NCI-H226 (cell line): Measurements from ENCODE around the gene GRN.

ENCODE experiments used
- DNase-seq: peaks from one replicate; pipeline ENCODE4 v3.0.0-alpha.2; 2015

The GRN gene

GRCh38 chr17:44348234-44348987, 3.3 kb downstream of the GRN start:
- DNase-seq = no peak

GRCh38 chr17:44348988-44349364, 3.9 kb downstream of the GRN start:
- no peak for DNase-seq

DNA sequence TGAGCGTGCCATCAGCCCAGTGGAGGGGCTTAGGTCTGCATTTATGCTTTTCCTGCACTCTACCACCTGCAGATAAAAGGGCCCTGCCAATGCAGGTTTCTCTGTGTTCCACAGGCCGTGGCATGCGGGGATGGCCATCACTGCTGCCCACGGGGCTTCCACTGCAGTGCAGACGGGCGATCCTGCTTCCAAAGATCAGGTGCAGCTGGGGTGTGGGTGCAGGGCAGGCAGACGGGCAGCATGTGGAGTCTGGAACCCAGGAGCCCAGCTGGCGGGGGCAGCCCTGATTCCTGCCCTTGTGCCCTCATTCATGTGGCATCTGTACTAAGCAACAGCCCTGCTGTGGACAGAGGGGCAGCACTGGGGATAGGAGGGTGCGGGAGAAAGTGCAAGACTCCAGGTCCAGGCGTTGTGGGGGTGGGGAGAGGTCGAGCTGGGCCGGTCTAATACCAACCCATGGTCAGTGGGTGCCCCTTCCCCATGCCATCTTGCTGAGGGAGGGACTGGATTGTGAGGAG, 4.5 kb downstream of the GRN start:
- DNase-seq = no peak

GRCh38 chr17:44350733-44351226, 5.7 kb downstream of the GRN start:
- no peak for DNase-seq

DNA sequence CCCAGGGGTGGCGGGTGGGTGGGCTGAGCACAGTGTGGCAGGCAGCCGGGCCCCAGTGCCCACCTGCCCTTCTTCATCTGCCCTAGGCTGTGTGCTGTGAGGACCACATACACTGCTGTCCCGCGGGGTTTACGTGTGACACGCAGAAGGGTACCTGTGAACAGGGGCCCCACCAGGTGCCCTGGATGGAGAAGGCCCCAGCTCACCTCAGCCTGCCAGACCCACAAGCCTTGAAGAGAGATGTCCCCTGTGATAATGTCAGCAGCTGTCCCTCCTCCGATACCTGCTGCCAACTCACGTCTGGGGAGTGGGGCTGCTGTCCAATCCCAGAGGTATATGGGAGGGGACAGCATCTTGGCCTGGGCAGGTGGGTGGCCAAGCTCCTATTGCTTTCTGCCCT, 6.4 kb downstream of the GRN start:
- DNase-seq = no peak

GRCh38 chr17:44351961-44352827, 7.1 kb downstream of the GRN start:
- no peak for DNase-seq

GRCh38 chr17:44352828-44353671, 7.9 kb downstream of the GRN start:
- no peak for DNase-seq

DNA sequence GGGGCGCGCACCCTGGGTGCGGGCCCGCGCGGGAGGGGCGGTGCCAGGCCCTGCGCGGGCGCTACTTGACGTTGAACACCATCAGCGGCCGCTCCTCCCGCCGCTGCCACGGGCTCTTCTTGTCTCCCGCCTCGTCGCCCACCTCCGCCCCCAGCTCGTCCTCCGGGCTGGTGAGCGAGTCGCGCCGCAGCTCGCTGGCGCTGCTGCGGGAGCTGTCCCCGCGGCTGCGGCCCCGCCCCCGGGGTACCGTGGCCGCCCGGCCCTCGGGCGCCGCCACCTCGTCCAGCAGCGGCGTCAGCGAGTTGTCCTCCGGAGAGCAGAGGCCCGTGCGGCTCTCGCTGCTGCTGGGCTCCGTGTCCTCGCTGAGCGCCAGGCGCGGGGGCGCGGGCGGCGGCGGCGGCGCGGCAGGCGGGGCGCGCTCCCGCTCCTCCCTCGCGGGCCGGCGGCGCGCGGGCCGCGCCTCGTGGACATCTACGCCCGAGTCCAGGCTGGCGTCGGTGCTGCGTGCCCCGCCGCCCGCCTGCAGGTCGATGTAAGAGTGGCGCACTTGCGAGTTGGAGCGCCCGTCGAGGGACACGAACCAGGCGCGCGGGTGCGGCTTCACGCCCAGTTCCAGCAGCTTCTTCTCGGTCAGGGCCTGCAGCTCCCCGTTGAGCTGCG, 8.7 kb downstream of the GRN start:
- no peak for DNase-seq

DNA sequence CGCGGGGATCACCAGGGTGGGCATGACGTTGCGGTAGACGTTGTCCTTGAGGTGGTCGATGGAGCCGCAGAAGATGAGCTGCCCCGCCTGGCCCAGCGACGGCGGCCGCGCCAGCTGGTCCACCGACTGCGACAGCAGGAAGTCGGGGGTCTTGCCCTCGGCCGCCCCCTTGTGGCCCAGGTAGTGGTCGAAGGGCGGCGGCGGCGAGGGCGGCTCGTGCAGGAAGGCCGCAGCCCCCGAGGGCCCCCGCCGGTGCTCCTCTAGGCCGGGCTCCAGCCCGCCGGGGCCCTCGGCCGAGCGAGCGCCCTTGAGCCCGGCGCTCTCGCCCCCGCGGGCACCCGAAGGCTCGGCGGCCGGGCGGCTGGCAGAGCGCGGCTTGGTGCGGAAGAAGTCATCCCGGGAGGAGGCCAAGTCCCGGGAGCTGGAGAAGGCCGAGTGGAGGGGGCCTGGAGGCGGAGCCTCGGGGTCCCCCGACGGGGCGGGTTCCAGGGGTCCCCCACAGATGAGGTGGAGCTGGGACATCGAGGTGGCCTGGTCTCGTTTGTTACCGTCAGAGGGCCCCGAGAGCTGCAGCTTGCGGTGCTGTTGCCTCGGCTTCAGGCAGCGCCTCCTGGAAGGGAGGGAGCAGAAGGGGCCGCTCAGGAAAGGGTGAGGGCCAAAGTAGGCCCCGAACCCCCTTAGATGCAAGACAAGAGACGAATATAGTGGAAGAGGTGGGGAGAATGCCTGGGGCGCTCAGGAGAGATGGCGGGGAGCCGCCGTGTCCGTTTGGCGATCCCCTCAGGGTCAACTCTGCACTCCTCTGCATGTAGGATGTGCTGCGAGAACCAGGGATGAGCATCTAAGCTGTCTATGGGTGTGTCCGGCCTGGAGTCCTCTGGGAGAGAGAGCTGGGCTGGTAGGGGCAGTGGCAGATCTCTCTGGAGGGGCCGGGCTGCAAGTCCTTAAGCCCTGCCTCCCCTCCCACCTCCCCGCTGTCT, 9.8 kb downstream of the GRN start:
- DNase-seq = no peak

DNA sequence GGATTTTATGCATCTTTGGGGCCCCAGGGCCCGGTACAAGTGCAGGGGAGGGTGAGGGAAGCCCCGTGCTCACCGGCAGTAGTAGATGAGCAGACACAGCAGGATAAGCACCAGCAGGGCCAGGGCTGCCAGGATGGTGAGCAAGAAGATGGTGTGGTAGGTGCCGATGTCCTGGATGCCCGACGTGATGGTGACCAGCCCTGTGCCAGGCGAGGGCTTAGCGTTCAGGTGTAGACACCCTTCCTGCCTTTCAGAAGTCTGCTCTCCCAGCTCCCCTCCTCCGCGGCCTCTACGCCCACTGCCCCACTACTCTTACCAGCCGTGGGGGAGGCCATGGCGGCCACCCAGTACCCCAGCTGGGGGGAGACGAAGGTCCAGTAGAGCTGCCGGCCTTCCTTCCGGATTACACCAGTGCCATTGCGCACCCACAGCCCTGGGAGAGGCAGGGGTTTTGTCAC, 10.6 kb downstream of the GRN start:
- DNase-seq = no peak

DNA sequence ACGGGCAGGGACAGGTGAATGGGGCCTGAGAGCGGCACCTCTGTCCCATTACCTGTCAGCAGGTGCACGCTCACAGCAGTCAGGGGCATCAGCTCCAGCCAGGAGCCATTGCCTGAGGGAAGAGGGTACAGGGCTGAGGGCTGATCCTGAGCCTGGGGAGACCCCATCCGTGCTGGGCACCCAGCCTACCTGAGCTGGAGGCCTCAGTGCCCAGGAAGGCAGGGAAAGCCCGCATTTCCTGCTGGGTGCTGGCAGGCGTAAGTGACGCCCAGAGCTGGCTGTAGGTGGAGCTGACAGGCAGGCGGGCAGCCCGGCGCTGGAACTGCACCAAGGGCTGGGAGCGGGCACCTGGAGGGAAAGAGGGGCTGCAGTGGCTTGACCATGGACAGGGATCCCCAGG, 11.1 kb downstream of the GRN start:
- DNase-seq = no peak

DNA sequence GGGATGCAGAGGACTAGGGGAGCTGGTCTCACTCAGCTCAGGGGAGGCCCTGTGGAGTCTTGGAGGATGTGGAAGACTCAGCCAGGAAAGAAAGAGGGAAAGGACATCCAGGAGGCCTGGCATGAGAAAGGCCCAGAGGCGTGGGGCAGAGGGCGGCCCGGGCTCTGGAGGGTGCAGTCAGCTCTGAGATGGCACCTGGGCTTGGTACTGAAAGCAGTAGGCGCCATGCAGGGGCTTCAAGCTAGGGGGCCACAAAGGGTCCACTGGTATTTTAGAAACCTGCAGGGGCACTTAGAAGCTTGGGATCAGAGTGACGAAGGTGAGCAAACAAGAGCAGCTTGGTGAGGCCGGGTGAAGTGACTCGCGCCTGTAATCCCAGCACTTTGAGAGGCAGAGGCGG, 13.0 kb downstream of the GRN start:
- no peak for DNase-seq

- no peak for DNase-seq
These were observed 13.9 kb downstream of the GRN start for GRCh38 chr17:44359006-44359405.

- DNase-seq = no peak
These were observed 14.5 kb downstream of the GRN start for GRCh38 chr17:44359458-44360143.

- no peak for DNase-seq
These were observed 15.0 kb downstream of the GRN start for GRCh38 chr17:44360144-44360533.

DNA sequence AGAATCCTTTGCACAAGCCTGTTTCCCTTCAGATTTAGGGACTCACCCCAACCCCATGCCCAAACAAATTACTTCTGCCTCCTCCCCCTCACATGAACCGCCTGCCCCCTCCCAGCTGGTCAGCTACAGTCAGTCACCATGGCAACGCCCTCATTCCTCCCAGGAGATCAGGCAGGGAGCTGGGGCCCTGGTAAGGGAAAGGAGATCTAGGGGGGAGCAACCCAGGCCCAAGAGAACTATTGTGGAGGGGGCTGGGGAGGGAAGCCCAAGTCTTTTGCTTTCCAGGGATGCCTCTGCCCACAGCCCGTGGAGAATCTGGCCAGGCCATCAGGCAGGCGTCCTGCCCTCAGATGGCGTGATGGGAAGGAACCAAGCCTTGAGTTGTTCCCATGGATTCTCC, 15.7 kb downstream of the GRN start:
- DNase-seq = no peak

GRCh38 chr17:44361292-44362260, 16.5 kb downstream of the GRN start:
- no peak for DNase-seq

GRCh38 chr17:44362459-44362948, 17.4 kb downstream of the GRN start:
- DNase-seq = no peak
